Stimulated activated naive CD8-positive, alpha-beta T cell treated with anti-CD3 and anti-CD28 coated beads, Interleukin-15, Interleukin-2, amounts not matched to agents 100 U/mL and 50 U/mL, for 24 hours (primary cell): ENCODE measurements around the gene EPN3.

Experiments used
- ATAC-seq: fragments of 150-1000 bp; cut with Tn5 transposase; one replicate; pipeline ENCODE4 v1.10.0; 2021
- DNase-seq: peaks from one replicate; pipeline ENCODE4 v3.0.0; 2021

EPN3 gene

DNA sequence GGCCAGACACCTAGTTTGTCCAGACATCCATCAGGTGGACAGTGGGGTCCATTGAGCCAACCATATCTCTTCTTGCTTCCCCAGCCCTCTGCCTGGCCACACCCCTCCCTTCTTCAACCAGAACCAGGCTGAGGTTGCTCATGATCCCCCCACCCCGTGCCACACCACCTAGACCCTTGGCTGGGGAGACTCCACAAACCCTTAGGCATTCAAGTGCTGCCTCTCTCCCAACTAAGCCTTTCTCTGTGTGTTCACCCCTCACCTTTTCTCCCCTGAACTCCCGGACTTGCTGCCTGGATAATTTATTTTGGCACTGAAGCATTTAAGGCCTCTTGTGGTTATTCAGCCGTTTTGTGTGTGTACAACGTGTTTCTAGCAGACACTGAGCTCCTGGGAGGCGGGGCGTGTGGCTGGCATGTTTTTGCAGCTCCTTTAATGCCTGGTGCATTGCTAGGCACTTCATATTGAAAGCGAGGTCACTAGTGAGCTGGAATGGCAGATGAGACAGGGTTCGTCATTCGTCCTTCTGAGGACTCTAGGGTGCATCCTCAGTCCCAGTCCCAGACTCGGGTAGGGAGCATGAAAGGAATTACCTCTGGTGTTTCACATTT, 56.7 kb downstream of the EPN3 start:
- DNase-seq = no peak
- no peak for ATAC-seq

DNA sequence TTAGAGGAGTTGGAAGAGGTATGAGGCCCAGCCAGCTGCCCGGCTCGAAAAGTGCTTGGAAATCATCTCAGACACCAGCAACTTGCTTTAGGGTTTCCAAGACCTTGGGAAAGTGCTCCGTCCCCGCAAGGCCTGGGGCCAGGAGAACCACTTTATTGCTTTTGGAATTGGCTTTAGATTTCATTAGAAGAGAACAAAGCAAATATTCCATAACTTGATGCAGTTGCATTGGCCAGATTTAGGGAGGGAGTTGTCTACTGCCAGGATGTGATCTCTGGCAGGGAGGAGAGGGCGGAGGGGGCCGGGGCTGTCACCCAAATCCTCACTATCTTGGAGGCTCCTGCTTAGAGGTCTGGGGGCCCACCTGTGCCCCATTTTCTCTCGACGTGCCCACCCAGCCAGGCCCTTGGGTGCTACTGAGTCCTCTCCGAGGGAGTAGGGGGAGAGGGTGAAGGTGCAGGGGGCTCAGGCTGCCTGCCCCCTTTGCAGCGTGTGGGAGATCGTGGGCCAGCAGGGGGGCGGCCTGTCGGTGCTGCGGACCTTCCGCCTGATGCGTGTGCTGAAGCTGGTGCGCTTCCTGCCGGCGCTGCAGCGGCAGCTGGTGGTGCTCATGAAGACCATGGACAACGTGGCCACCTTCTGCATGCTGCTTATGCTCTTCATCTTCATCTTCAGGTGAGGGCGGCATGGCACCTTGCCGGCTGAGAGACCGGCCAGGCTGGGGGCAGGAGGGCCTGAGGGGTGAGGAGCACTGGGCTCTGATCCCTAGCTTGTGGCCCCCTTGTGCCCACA, 58.6 kb downstream of the EPN3 start:
- ATAC-seq (no peak), DNase-seq (no peak)

DNA sequence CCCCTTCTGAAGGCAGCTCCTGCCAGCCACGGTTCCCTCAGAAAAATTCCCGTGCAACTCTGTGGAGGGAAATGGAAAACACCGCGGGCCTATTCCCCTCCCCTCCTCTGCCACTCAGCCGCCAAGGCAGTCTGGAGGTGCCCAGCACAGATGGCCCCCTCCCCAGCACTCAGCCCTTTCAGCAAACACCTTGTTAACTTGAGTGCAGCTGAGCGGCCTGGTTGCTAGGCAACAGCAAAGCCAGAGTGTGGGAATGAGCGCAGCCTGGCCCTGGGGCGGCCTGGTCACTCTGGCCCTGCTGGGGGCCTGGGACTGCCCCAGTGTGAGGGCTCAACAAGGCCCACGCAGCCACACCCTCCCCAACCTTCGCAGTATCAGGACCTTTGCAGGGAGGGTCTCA, 60.8 kb downstream of the EPN3 start:
- DNase-seq = no peak

More for the DNA sequence above, 60.8 kb downstream of the EPN3 start:
- no peak for ATAC-seq
